ENCODE measurements around the gene ATP8A2.

DNA sequence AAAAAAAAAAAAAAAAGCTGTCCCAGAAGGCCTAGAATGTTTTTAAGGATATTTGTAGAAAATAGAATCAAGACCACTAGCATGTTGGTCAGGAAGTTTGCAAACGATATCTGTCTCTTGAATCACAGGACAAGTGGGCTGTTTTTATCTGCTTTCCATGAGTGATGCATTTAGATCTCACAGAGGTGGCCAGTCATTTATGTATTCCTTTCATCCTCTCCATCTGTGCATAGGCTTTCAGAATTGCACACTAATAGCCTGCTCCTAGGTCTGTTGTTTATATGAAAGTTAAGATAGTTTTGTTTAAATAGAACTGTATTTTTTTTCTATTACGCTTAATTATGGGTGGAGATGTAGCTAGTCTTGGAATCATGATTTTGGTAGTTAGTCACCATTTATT, 390.5 kb downstream of the ATP8A2 start:
- no peak for TF ChIP-seq POLR2A (IDR thresholded peaks at IDR 0.05)
- TF ChIP-seq, protein P1, sequence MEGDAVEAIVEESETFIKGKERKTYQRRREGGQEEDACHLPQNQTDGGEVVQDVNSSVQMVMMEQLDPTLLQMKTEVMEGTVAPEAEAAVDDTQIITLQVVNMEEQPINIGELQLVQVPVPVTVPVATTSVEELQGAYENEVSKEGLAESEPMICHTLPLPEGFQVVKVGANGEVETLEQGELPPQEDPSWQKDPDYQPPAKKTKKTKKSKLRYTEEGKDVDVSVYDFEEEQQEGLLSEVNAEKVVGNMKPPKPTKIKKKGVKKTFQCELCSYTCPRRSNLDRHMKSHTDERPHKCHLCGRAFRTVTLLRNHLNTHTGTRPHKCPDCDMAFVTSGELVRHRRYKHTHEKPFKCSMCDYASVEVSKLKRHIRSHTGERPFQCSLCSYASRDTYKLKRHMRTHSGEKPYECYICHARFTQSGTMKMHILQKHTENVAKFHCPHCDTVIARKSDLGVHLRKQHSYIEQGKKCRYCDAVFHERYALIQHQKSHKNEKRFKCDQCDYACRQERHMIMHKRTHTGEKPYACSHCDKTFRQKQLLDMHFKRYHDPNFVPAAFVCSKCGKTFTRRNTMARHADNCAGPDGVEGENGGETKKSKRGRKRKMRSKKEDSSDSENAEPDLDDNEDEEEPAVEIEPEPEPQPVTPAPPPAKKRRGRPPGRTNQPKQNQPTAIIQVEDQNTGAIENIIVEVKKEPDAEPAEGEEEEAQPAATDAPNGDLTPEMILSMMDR (IDR thresholded peaks at IDR 0.05): no peak
